NCI-H69 (cell line): Measurements from ENCODE around the gene SLC8B1.
A peak's percentile ranks its signal among the peaks of the same experiment; 100 is the strongest.
"Not testable (repeated sequence)": the region's sequence is repeated elsewhere in the genome, so short reads cannot be mapped to it uniquely, and the experiment has no call there.

ENCODE experiments used
- DNase-seq: peaks from one replicate; lab custom pipeline; 2025; lab: John Stamatoyannopoulos, UW

The SLC8B1 gene

GRCh38 chr12:113354192-113354591 lies 19.3 kb upstream of the SLC8B1 start:
- not testable (repeated sequence) for DNase-seq

DNA sequence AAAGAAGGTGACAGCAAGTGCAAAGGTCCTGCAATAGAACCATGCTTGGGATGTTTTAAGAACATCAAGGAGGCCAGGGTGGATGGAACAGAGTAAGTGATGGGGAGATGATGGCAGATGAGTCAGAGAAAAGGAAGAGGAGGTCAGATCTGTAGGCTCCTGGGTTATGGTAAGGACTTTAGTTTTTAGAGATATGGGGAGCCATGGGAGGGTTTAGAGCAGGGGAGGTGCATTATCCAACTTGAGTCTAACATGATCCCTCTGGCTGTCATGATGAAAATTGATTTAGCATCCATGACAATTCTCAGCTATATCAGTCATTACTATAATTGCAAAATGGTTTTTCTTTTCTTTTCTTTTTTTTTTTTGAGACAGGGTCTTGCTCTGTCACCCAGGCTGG lies 16.2 kb upstream of the SLC8B1 start:
- no peak for DNase-seq

- no peak for DNase-seq
These were observed 14.1 kb upstream of the SLC8B1 start for GRCh38 chr12:113348849-113349536.

- DNase-seq, result no peak
These were observed 13.0 kb upstream of the SLC8B1 start for GRCh38 chr12:113347892-113348291.

GRCh38 chr12:113347107-113347506 lies 12.2 kb upstream of the SLC8B1 start:
- DNase-seq, result no peak

DNA sequence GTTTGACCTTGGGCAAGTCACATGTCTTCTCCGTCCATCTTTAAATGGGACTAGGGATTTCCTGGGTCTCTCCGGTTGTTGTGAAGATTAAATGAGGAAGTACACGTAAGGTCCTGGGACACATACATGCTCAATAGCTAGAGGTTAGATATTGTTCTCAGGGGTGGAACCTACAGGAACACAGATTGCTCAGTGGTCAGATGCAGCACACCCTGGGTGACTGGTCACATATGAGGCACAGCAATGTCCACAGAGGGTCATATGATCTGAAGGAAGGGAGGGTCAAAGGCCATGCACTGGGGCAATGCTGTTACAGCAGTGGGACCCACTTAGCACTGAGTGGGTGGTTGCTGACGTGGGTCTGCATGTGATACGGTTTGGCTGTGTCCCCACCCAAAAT lies 11.4 kb upstream of the SLC8B1 start:
- no peak for DNase-seq

DNA sequence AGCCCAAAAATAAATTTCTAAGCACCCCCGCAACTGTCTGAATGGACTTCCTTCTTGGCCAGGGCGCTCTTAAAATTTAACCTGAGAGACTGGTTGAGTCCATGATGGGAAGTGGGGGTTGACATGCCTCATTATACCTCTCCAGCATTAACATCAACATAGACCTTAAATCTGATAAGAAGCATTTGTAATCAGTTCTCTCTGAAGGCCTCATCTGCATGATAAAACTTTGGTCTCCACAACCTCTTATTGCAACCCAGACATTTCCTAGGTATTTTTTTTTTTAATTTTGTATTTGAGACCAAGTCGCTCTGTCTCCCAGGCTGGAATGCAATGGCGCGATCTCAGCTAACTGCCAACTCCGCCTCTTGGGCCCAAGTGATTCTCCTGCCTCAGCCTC lies 10.4 kb upstream of the SLC8B1 start:
- DNase-seq, result no peak

- DNase-seq, result no peak
These were observed 6.6 kb upstream of the SLC8B1 start for GRCh38 chr12:113341535-113341934.

DNA sequence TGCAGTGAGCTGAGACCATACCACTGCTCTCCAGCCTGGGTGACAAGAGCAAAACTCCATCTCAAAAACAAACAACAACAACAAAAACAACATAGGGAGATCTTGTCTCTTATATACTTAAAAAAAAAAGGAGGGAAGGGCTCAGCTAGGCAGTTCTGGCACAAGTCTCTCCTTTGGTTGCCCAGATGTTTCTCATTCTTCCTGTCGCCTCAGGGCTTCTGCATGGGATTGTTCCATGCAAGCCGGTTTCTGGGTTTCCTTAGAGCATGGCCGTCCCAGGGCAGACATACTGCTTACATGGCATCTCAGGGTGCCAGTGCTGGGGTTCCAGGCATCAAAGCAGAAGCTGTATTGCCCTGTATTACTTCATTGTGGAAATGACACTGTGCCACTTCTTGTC lies 5.2 kb upstream of the SLC8B1 start:
- no peak for DNase-seq

DNA sequence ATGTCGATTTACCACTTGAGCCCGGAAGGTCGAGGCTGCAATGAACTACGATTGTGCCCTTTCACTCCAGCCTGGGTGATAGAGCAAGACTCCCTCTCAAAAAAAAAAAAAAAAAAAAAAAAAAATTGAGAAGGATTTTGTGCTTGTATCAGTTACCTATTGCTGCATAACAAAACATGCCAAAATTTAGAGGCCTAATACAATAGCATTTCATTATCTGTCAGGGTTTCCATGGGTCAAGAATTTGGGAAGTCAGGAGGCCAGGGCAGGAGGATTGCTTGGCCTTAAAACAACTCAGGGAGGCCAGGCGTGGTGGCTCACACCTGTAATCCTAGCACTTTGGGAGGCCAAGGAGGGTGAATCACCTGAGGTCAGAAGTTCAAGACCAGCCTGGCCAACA lies 4.6 kb upstream of the SLC8B1 start:
- no peak for DNase-seq

DNA sequence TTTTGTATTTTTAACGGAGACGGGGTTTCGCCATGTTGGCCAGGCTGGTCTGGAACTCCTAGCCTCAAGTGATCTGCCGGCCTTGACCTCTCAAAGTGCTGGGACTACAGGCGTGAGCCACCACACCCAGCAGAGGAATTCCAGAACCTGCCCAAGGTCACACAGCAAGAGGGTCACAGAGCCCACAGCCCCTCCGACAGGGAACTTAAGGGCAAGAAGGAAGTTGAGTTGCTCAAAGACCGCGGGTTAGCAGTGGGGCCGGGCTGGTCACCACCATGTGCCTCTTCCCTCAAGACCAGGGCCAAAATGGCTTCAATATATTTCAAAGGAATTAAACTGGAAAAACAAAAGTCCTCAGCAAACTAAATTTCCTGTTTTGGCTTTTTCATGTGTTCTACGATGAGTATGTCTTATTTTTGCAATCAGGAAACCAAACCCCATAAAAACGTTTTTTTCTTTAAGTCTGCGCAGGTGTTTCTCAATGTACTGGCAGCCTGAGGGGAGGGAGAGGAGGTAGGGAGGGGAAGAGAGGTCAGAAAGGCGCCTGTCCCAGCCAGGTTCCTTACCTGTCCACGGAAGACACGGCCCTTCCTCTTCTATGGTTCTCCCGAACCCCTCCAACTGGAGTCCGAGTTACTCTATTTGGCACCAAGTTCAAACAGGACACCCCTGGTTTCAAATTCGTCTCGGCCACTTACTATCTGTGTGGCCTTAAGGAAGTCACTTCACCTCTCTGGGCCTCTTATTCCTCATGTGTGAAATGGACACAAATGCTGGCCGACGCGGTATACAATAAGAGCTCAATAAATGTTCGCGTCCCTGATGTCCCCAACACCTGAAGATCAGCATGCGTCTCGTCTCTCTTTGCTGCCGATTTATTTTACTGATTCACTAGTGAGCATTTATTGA lies 778 bp downstream of the SLC8B1 start:
- no peak for DNase-seq

GRCh38 chr12:113333418-113333750 lies 1.5 kb downstream of the SLC8B1 start:
- DNase-seq, result no peak

DNA sequence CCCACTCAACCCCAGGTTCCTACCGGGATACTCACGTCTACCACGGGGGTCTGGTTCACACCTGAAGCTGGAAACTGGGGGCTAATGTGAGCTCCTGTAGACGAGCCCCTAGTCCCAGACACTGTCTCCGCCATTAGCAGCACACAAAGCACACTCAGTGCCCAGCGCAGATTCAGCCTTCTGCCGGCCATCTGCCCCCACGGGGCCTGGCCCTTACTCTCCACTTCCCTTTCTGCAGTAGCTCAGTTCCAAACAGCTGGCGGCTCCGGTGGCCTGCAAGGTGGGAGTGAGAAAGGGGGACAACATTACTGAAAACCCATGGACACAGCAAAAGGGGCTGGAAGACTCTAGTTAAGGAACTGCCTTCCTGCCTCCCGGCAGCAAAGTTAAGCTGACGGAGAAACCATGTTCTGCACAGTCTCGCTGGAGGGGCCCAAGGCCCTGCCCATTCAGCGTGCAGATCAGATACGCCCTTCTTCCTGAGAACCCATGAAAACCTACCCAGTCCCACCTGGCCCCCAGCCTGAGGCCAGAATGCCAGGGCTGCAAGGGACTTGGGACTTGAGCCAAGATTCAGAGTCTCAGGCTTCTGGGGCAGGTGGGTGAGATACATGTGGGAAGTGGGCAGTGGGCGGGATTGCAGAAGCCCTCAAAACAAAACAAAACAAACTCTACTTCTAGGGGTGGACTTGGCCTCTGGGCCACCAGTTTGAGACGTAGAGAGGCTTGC lies 2.1 kb downstream of the SLC8B1 start:
- peak; percentile 62 for DNase-seq

DNA sequence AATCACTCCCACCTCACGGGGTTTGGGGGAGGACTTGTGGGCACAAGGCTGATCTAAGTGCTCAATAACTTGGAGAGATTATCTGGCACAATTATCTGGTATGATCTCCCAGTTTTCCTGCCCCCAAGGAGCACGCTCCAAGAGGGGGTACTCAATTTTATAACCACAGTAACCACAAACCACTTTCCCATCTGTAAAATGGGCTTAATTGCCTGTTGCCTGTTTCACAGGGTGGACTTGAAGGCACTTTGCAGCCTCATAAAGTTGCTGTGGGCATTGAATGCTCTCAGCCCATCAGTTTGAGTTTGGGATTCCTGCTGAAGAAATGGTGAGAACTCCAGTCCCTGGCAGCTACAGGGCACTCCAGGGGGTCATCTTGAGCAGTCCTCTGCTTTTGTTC lies 4.4 kb downstream of the SLC8B1 start:
- DNase-seq, result no peak

- no peak for DNase-seq
These were observed 5.0 kb downstream of the SLC8B1 start for GRCh38 chr12:113329791-113330417.

DNA sequence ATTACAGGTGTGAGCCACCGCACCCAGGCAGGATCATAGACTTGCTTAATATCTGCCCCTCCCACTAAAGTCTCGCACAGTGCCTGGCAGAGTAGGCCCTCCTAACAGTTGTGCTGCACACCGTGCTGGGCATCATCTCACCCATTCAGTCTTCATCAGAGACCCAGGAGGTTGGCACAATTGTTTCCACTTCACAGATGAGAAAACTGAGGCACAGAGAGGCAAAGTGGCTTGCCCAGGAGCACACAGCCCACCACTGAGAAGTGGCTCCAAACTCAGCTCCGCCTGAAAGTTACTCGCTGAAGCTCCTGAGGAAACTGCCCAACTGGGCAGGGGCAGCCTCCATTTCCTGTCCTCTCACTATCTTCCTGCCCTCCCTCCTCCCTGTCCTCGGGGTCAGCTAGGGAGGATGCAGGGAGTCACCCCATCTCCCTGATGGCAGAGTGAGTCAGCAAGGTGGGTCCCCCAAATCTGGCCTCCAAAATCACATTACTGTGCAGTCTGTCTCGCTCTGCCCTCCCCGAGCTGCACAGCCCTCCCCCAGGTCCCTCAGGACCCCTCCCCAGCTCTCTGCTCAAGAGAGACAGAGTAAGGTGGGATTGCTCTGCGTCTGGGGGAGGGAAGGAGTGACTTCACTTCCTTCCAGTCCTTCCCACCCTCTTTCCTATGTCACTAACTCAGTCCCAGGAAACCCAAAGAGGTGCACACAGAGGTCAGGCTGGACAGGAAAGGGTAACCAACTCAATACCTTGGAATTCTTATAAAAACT lies 5.7 kb downstream of the SLC8B1 start:
- no peak for DNase-seq

DNA sequence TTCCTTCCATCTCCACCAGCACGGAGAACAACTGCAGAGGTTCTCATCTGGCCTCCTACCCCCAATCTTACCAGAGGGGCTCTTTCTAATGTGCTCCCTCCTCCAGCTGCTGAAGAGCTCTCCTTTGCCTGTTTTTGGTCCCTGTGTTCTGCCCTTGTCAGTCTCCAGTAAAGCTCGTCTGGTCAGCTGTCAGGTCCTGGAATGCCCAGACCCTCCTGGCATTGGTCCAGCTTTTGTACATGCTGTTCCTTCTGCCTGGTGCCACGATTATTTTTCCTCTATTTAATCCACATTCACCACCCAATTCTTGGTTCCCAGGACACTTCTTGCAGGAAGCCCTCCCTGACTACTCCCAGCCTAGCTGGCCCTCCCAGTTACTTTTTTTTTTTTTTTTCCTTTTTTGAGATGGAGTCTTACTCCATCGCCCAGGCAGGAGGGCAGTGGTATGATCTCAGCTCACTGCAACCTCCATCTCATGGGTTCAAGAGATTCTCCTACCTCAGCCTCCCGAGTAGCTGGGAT lies 6.5 kb downstream of the SLC8B1 start:
- DNase-seq, result peak; percentile 25

DNA sequence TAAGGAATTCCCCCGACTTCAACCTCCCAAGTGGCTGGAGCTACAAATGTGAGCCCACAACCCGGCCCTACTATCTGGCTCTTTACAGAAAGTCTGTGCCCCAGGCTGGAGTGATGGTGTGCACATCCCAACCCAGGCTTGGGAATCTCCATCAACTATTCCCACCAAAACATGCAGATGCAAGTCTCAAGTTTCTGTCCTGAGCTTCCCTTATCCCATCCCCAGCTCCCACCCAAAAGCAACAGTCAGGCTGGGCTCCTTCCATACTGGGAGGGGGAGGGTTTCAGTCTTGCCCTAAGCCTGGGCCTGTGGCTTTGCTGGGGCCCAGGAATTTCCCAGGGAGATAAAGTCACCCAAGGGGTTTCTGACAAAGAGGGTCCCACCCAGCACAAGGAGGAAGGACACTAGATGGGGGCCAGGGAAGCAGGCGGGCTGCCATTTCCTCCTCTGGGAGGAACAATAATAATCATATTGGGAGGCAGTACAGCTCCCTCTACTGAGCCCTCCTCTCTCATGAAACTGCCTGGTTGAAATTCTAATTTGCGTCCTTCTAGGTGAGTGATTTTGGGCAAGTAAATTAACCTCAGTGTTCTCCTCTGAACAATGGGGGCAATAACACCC lies 8.0 kb downstream of the SLC8B1 start:
- DNase-seq, result peak; percentile 12

DNA sequence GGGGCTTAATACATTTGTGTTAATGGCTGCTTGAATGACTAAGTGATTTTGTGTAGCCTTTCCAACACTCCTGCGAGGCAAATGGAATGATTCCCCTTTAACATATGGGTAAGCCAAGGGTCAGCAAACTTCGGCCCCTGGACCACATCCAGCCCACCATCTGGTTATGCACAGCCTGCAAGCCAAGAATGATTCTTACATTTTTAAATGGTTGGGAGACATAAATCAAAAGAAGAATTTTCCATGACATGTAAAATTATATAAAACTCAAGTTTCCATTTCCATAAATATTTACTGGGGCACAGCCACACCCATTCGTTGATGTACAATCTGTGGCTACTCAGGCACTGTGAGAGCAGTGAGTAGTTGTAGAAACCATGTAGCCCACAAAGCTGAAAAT lies 9.0 kb downstream of the SLC8B1 start:
- DNase-seq, result peak; percentile 67

DNA sequence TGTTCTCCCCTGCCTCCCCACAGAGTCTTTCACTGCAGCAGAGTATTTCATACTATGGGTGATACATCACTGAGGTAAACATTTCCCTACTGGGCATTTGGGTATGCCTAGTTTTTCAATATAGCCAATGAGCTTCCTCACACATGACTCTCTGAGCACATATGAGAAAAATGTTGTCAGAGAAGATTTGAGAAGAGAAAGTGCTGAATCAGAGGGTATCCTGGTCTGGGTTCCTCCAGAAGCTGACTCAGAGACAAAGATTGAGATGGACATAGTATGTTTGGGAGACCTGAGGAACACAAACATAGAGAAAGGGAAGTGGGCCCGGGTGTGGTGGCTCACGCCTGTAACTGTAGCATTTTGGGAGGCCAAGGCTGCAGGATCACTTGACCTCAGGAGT lies 12.6 kb downstream of the SLC8B1 start:
- DNase-seq, result no peak

DNA sequence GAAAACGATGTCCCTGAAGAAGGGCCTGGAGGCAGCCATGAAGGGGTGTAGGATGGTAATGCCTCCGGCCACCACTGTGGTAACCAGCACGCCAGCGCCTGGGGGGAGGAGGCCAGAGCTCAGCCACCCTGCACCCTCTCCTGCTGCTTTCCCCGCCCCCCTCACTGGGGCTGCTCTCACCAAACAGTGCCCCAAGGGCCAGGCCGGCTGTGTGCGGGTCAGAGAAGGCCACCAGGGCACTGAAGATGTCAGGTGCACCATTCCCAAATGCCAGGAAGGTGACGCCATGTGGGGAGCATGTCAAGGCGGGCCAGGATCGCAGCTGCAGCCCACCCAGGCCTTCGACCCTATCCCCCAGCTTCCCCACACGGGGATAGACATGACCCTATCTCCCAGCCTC lies 14.5 kb downstream of the SLC8B1 start:
- DNase-seq, result no peak
